Adrenal gland (tissue), 12 donors: ENCODE data around the gene EFR3B. TPM values are rescaled to one million over a fixed set of nuclear protein-coding genes. Genes with fewer than 3 reads are reported as not detected.

Source experiments
- DNase-seq, 7 donors: peaks; one replicate each; pipeline ENCODE4 v3.0.0-alpha.2; 2019 to 2020
- H3K27ac ChIP-seq, 5 donors: fragments of 200-600 bp; sonication (generic) in 4 of 5; 1 replicate in 3 of 5; 2 replicates in 2 of 5; pipeline versions ENCODE4 v1.5.1 to v1.8.0; 2016 to 2020; ENCODE audit warnings: mild to moderate bottlenecking in 1 of 5
- H3K27me3 ChIP-seq: fragments of 200-600 bp; 2 replicates; pipeline ENCODE4 v1.8.0; 2021
- H3K36me3 ChIP-seq, 2 donors: fragments of 200-600 bp; replicated peaks in 1 of 2; 1 replicate in 1 of 2; 2 replicates in 1 of 2; pipeline versions ENCODE4 v1.5.1 to v1.8.0; 2018 to 2022
- H3K4me1 ChIP-seq, 2 donors: fragments of 200-600 bp; replicated peaks in 1 of 2; 1 replicate in 1 of 2; 2 replicates in 1 of 2; pipeline versions ENCODE4 v1.5.1 to v1.8.0; 2018 to 2021
- H3K4me3 ChIP-seq, 4 donors: fragments of 200-600 bp; sonication (generic) in 3 of 4; one replicate each; pipeline ENCODE4 v1.5.1; 2016 to 2018
- H3K9me3 ChIP-seq, 3 donors: fragments of 200-600 bp; sonication (generic) in 1 of 3; replicated peaks in 1 of 3; 1 replicate in 2 of 3; 2 replicates in 1 of 3; pipeline versions ENCODE4 v1.5.1 to v1.8.0; 2016 to 2021
- CTCF ChIP-seq, 6 experiments: fragments of 450-650 bp in 4 of 6; fragments of 200-600 bp in 2 of 6; sonication (generic) in 1 of 6; IDR thresholded peaks; 1 replicate in 5 of 6; 2 replicates in 1 of 6; pipeline versions ENCODE4 v1.5.1 to v1.8.0; 2016 to 2021; ENCODE audit warnings: antibody characterized with exemption in 6 of 6, mild to moderate bottlenecking in 2 of 6, moderate library complexity in 1 of 6
- POLR2A ChIP-seq, 2 donors: fragments of 450-650 bp; IDR thresholded peaks; one replicate each; pipeline ENCODE4 v1.6.1; 2017; ENCODE audit warnings: antibody characterized with exemption in 2 of 2, mild to moderate bottlenecking in 2 of 2, moderate library complexity in 1 of 2
- WGBS, 4 donors: extraction: QIAGEN DNeasy Blood & Tissue Kit in 2 of 4; methylation state at CpG; one replicate each; pipeline versions ENCODE4 v1.1.5 to v1.1.7; 2013 to 2017; 5-methylcytosine and 5-hydroxymethylcytosine counted together
- intact Hi-C, 2 donors: fragments of 100-400 bp; cut with DNase I; formaldehyde crosslinking; loops; one replicate each; pipeline versions ENCODE4 v1.14.1 to v1.15.0; 2022 to 2023
- polyA plus RNA-seq, 3 donors: library from polyadenylated mRNA; stranded (reverse); fragments of 200-250 nt in 2 of 3; fragments of 350-450 nt in 1 of 3; fragmentation: Illumina TruSeq in 1 of 3; extraction: RNeasy Lipid Tissue Mini Kit (QIAGEN cat#74804) in 1 of 3; gene quantifications; one replicate each; pipeline ENCODE4 v1.2.3, GENCODE V29; 2013 to 2014
- total RNA-seq, 9 donors: library from RNA; depleted of rRNA in 4 of 9; stranded (reverse); fragments of >200 nt in 4 of 9; fragments of 120-200 nt in 1 of 9; fragmentation: NEBNext Ultra II Directional in 1 of 9; extraction: Animal tissue kit (Norgen Biotek cat#: 25700) in 1 of 9; gene quantifications; one replicate each; pipeline versions ENCODE4 v1.1.0 to v1.2.4, GENCODE V29; 2013 to 2023
- donor health status: healthy with polysubstance abuse.
- donor health status: Bipolar disorder and iron deficiency.
- donor health status: DM: yes; HTN: yes; CAD: no.
- donor health status: DM: no; HTN: no; CAD: no.
- donor health status: DM: no; HTN: no; CAD: no.
- donor health status: DM: yes; HTN: yes; CAD: no.

EFR3B gene
- total and polyA plus RNA-seq, 12 donors = 0.84 to 18.5 (median 2.4) TPM

DNA sequence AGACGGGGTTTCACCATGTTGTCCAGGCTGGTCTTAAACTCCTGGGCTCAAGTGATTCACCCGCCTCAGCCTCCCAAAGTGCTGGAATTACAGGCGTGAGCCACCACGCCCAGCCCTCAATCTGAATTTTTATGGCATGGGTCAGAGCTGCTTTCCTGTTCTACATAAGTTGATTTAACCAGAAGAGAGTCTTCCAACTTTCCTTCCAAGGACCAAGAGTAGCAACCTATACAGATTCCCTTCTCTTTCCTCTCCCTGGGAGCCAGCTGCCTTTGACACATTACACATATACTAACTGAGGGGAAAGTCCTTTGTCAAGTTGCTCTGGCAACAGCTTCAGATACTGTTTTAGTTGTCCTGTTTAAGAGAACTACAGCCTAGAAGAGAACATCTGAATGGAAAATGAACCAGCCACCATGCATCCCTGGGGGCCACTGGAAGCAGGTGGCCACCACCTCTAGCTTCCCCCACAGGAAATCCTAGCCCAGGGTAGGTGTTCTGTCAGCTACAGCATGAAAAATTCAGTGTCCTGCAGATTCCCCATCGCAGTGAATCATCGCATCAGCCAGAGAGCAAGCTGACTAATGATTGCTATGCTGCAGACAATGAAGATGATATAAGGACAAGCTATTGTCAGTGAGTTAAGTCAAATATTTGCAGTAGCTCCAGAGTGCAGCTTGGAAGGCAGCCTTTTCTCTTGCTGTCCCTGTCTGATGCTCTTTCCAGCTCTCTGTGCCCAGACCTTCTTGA lies 63.6 kb downstream of the EFR3B start:
- no peak for TF ChIP-seq CTCF (IDR thresholded peaks at IDR 0.05)
- TF ChIP-seq POLR2A (IDR thresholded peaks at IDR 0.05) = no peak
- no peak overlapping the region for H3K4me3 ChIP-seq
- no peak overlapping the region for H3K27ac ChIP-seq
- peak in 3 of 7 donors; percentile 36 to 43 (median 39) for DNase-seq
- intact Hi-C loops = no loop called here
- 64 to 82% (median 76%) methylated on average over 6 of the region's 6 CpGs for WGBS, 4 donors
- H3K27me3 ChIP-seq = no peaks in the 10 kb centered on the region
- peaks cover 0 to 8% of the 10 kb centered on the region in 2 donors for H3K4me1 ChIP-seq
- H3K9me3 ChIP-seq = no peaks in the 10 kb centered on the region
- H3K36me3 ChIP-seq = no peaks in the 10 kb centered on the region

DNA sequence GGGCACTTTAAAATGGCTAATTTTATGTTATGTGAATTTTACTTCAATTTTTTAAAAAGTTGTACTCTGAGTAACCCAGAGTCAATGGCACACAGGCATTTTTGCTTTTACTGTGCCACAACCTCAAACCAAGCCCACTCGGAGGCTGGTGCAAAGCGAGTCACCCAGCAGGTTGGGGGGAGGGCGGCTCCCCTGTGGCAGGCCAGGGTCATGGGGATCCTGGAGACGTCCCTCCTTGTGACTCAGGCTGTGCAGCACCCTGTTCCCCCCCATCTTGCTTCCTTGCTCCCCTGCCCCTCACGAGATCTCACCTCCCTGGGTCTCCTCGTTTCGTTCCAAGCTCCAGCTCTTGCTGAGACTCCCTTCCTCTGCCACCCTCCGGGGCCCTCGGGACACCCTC lies 67.9 kb downstream of the EFR3B start:
- intact Hi-C loops = no loop called here
- no peaks in the 10 kb centered on the region for H3K9me3 ChIP-seq
- 82 to 88% (median 87%) methylated on average over 9 of the region's 9 CpGs for WGBS, 4 donors
- H3K27me3 ChIP-seq = no peaks in the 10 kb centered on the region
- peaks cover 0 to 8% of the 10 kb centered on the region in 2 donors for H3K4me1 ChIP-seq
- no peak overlapping the region for H3K27ac ChIP-seq
- no peaks in the 10 kb centered on the region for H3K36me3 ChIP-seq
- no peak overlapping the region for H3K4me3 ChIP-seq
- no peak for TF ChIP-seq CTCF (IDR thresholded peaks at IDR 0.05)
- no peak for TF ChIP-seq POLR2A (IDR thresholded peaks at IDR 0.05)
- no peak for DNase-seq

- Histone ChIP-seq H3K27me3 (no peaks in the 10 kb centered on the region), H3K27ac (no peak overlapping the region), H3K4me1 (no peaks in the 10 kb centered on the region), H3K36me3 (no peaks in the 10 kb centered on the region), H3K4me3 (no peak overlapping the region), H3K9me3 (no peaks in the 10 kb centered on the region)
- 79 to 100% (median 85%) methylated on average over 1 to 3 of the region's 3 CpGs for WGBS, 4 donors
- intact Hi-C loops = no loop called here
- no peak for DNase-seq
- TF ChIP-seq POLR2A (IDR thresholded peaks at IDR 0.05) (no peak), CTCF (IDR thresholded peaks at IDR 0.05) (no peak)
Observed at GRCh38 chr2:25112113-25112512, 70.2 kb downstream of the EFR3B start.

DNA sequence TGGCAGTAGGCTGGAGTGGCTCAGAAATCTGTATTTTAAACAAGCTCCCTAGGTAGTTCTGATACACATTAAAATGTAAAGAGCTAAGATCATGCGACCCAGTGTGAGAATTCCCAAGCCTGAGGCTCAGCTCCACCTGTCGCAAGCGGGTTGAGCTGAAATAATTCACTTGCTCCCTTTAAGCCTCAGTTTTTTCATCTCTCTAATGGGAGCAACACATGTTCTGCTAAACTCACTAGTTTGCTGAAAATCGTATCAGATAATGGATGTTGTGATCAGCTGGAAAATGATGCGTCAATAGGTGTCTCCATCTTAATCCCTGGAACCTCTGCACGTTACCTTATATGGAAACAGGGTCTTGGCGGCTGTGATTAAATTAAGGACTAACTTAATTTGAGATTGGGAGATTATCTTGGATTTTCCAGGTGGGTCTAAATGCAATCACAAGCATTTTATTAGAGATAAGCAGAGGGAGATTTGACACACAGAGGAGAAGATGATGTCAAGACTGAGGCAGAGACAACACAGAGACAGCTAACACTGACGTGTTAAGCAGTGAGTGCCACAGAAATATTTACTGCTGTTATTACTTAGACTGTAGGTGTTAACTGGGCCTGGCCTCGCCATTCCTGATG lies 73.5 kb downstream of the EFR3B start:
- 91 to 94% (median 93%) methylated on average over 9 of the region's 9 CpGs for WGBS, 4 donors
- H3K36me3 ChIP-seq = no peaks in the 10 kb centered on the region
- intact Hi-C loops = no loop called here
- no peaks in the 10 kb centered on the region for H3K27me3 ChIP-seq
- no peak for TF ChIP-seq POLR2A (IDR thresholded peaks at IDR 0.05)
- TF ChIP-seq CTCF (IDR thresholded peaks at IDR 0.05) = no peak
- no peak overlapping the region for H3K4me3 ChIP-seq
- no peak for DNase-seq
- H3K27ac ChIP-seq = no peak overlapping the region
- no peaks in the 10 kb centered on the region for H3K9me3 ChIP-seq
- no peaks in the 10 kb centered on the region for H3K4me1 ChIP-seq
